Uterus (tissue), 4 donors: Measurements from ENCODE around the gene OR5AL1. TPM values are rescaled to one million over a fixed set of nuclear protein-coding genes. Genes with fewer than 3 reads are reported as not detected.

Experiments used
- DNase-seq, 2 donors: peaks; one replicate each; pipeline ENCODE4 v3.0.0-alpha.2; 2019 to 2020
- H3K27ac ChIP-seq, 2 donors: fragments of 200-600 bp; sonication (generic); 1 replicate in 1 of 2; 2 replicates in 1 of 2; pipeline ENCODE4 v1.5.1; 2016 to 2018
- H3K27me3 ChIP-seq, 2 donors: fragments of 200-600 bp; sonication (generic); one replicate each; pipeline ENCODE4 v1.5.1; 2018 to 2019; ENCODE audit warnings: control low read depth in 1 of 2
- H3K36me3 ChIP-seq, 2 donors: fragments of 200-600 bp; sonication (generic); one replicate each; pipeline ENCODE4 v1.5.1; 2019; ENCODE audit warnings: control low read depth in 1 of 2
- H3K4me1 ChIP-seq, 2 donors: fragments of 200-600 bp; sonication (generic); one replicate each; pipeline ENCODE4 v1.5.1; 2018 to 2019; ENCODE audit warnings: control low read depth in 1 of 2
- H3K4me3 ChIP-seq, 2 donors: fragments of 200-600 bp; sonication (generic); 1 replicate in 1 of 2; 2 replicates in 1 of 2; pipeline ENCODE4 v1.5.1; 2018 to 2019; ENCODE audit warnings: mild to moderate bottlenecking in 1 of 2
- H3K9me3 ChIP-seq, 2 donors: fragments of 200-600 bp; sonication (generic); one replicate each; pipeline ENCODE4 v1.5.1; 2019; ENCODE audit warnings: control low read depth in 1 of 2
- CTCF ChIP-seq, 4 experiments: fragments of 200-600 bp in 2 of 4; fragments of 450-650 bp in 2 of 4; sonication (generic) in 2 of 4; IDR thresholded peaks; one replicate each; pipeline ENCODE4 v1.5.1; 2016 to 2019; ENCODE audit warnings: antibody characterized with exemption in 4 of 4, mild to moderate bottlenecking in 2 of 4, moderate library complexity in 1 of 4
- POLR2A ChIP-seq, 2 donors: fragments of 450-650 bp; IDR thresholded peaks; one replicate each; pipeline ENCODE4 v1.6.1; 2016; ENCODE audit warnings: antibody characterized with exemption in 2 of 2, mild to moderate bottlenecking in 1 of 2, moderate library complexity in 1 of 2
- intact Hi-C: fragments of 100-400 bp; cut with DNase I; formaldehyde crosslinking; loops from one replicate; pipeline ENCODE4 v1.15.1; 2023; ENCODE audit warnings: low total_unique reads
- total RNA-seq, 4 donors: library from RNA; depleted of rRNA in 3 of 4; stranded (reverse); fragments of >200 nt in 3 of 4; gene quantifications; one replicate each; pipeline versions ENCODE4 v1.1.0 to v1.2.4, GENCODE V29; 2014 to 2023
- donor health status: DM: yes; HTN: yes; CAD: no.

Gene OR5AL1
- total RNA-seq, 4 donors from 2014 or later: not detected

- intact Hi-C loops: no loop called here
- H3K27me3 ChIP-seq: no peaks in the 10 kb centered on the region
- TF ChIP-seq POLR2A (IDR thresholded peaks at IDR 0.05) (no peak), CTCF (IDR thresholded peaks at IDR 0.05) (no peak)
- H3K9me3 ChIP-seq: no peaks in the 10 kb centered on the region
- H3K36me3 ChIP-seq: no peaks in the 10 kb centered on the region
- H3K4me1 ChIP-seq: no peaks in the 10 kb centered on the region
- DNase-seq: no peak
- H3K27ac ChIP-seq: no peak overlapping the region
- H3K4me3 ChIP-seq: no peak overlapping the region
Measured at GRCh38 chr11:56404393-56404792, 8.1 kb upstream of the OR5AL1 start.

- no peaks in the 10 kb centered on the region for H3K36me3 ChIP-seq
- H3K27ac ChIP-seq: no peak overlapping the region
- DNase-seq: no peak
- no peak overlapping the region for H3K4me3 ChIP-seq
- no peaks in the 10 kb centered on the region for H3K4me1 ChIP-seq
- H3K27me3 ChIP-seq: no peaks in the 10 kb centered on the region
- H3K9me3 ChIP-seq: no peaks in the 10 kb centered on the region
- TF ChIP-seq POLR2A (IDR thresholded peaks at IDR 0.05) (no peak), CTCF (IDR thresholded peaks at IDR 0.05) (no peak)
- intact Hi-C loops: no loop called here
Measured at GRCh38 chr11:56410801-56411200, 1.7 kb upstream of the OR5AL1 start.

- no peak for TF ChIP-seq POLR2A (IDR thresholded peaks at IDR 0.05)
- TF ChIP-seq CTCF (IDR thresholded peaks at IDR 0.05): no peak
- no peak overlapping the region for H3K4me3 ChIP-seq
- H3K36me3 ChIP-seq: no peaks in the 10 kb centered on the region
- no peak overlapping the region for H3K27ac ChIP-seq
- H3K27me3 ChIP-seq: no peaks in the 10 kb centered on the region
- no peak for DNase-seq
- intact Hi-C loops: no loop called here
- no peaks in the 10 kb centered on the region for H3K9me3 ChIP-seq
- no peaks in the 10 kb centered on the region for H3K4me1 ChIP-seq
Measured at GRCh38 chr11:56453521-56453920, 41.0 kb downstream of the OR5AL1 start.

- TF ChIP-seq CTCF (IDR thresholded peaks at IDR 0.05) (no peak), POLR2A (IDR thresholded peaks at IDR 0.05) (no peak)
- no peaks in the 10 kb centered on the region for H3K4me1 ChIP-seq
- intact Hi-C loops: no loop called here
- H3K36me3 ChIP-seq: no peaks in the 10 kb centered on the region
- DNase-seq: no peak
- no peak overlapping the region for H3K4me3 ChIP-seq
- H3K9me3 ChIP-seq: no peaks in the 10 kb centered on the region
- H3K27ac ChIP-seq: no peak overlapping the region
- no peaks in the 10 kb centered on the region for H3K27me3 ChIP-seq
Measured at GRCh38 chr11:56457076-56457475, 44.6 kb downstream of the OR5AL1 start.

Other genes starting within 250 kb of the OR5AL1 start
- not detected for gene OR5J2, start 236.1 kb upstream of the OR5AL1 start, total RNA-seq
- not detected for gene OR5T2, start 178.4 kb upstream of the OR5AL1 start, total RNA-seq
- not detected for gene OR5T3, start 160.4 kb upstream of the OR5AL1 start, total RNA-seq
- not detected for gene OR5T1, start 138.5 kb upstream of the OR5AL1 start, total RNA-seq
- not detected for gene OR8H1, start 120.4 kb upstream of the OR5AL1 start, total RNA-seq
- gene OR8K3, start 97.6 kb upstream of the OR5AL1 start, total RNA-seq: not detected
- gene OR8K1, start 66.7 kb upstream of the OR5AL1 start, total RNA-seq: not detected
- not detected for gene OR8J1, start 58.4 kb upstream of the OR5AL1 start, total RNA-seq
- gene OR8U1, start 37.1 kb upstream of the OR5AL1 start, total RNA-seq: not detected
- not detected for gene OR5M3, start 60.7 kb downstream of the OR5AL1 start, total RNA-seq
- not detected for gene OR5M8, start 78.7 kb downstream of the OR5AL1 start, total RNA-seq
- not detected for gene OR5M11, start 130.6 kb downstream of the OR5AL1 start, total RNA-seq
- gene OR5M10, start 165.0 kb downstream of the OR5AL1 start, total RNA-seq: not detected
- not detected for gene OR5M1, start 202.2 kb downstream of the OR5AL1 start, total RNA-seq
- gene OR5AP2, start 229.7 kb downstream of the OR5AL1 start, total RNA-seq: not detected